ENCODE data around the gene GPR22. TPM values are rescaled to one million over a fixed set of nuclear protein-coding genes. Genes with fewer than 3 reads are reported as not detected.

GPR22 gene
- total and polyA plus RNA-seq, 2 of the 8 experiments (the other 6 are each of a cell fraction or from before 2014, with no cell fraction given), result 0.02 TPM; not detected in 1

GRCh38 chr7:107432261-107432660 is 37.6 kb upstream of the GPR22 start:
- no peak overlapping the region for H2AFZ ChIP-seq (ENCODE audit: low read length)
- H3K14ac ChIP-seq (ENCODE audit: insufficient read length), result no peak overlapping the region
- H2BK20ac ChIP-seq (ENCODE audit: low read length), result no peak overlapping the region
- no peak overlapping the region for H3K18ac ChIP-seq (ENCODE audit: extremely low read depth, low read length)
- H4K8ac ChIP-seq (ENCODE audit: extremely low read depth, insufficient read depth, low read length), result no peak overlapping the region
- no peaks in the 10 kb centered on the region; a peak in 2 of 4 replicates for H3K9me3 ChIP-seq (ENCODE audit: insufficient read depth in 2 of 2, low read depth in 1 of 2, low read length in 1 of 2)
- H3K79me1 ChIP-seq (ENCODE audit: low read depth, low read length), result no peaks in the 10 kb centered on the region
- H3K79me2 ChIP-seq (ENCODE audit: control insufficient read depth in 1 of 2, insufficient read depth in 2 of 2, low read length in 2 of 2), result no peaks in the 10 kb centered on the region
- H3K36me3 ChIP-seq (ENCODE audit: control insufficient read depth in 2 of 4, insufficient read depth in 4 of 4, low read length in 3 of 4), result no peaks in the 10 kb centered on the region
- no peak overlapping the region for H3K23ac ChIP-seq (ENCODE audit: insufficient read length)
- H3K4ac ChIP-seq (replicated peaks; ENCODE audit: insufficient read length, low read depth, low read length), result no peak overlapping the region
- DNase-seq (ENCODE audit: low read depth in 1 of 2, low spot score in 2 of 2), result no peak
- POLR2A ChIA-PET (ENCODE audit: partially characterized antibody), result no interaction called here
- no peak for TF ChIP-seq RFX5 (IDR thresholded peaks at IDR 0.05; ENCODE audit: borderline replicate concordance, low read depth, low read length)
- H3K56ac ChIP-seq (replicated peaks; ENCODE audit: insufficient read length, low read depth, low read length), result no peak overlapping the region
- peaks cover 0 to 3% of the 10 kb centered on the region in 2 experiments for H4K20me1 ChIP-seq (replicated peaks in 1 of 2; ENCODE audit: control insufficient read depth in 1 of 2, insufficient read depth in 2 of 2, low read length in 2 of 2)
- 87% methylated on average over 1 of the region's 1 CpG; no CpG with 5 or more reads in 1 of the 2 experiments for WGBS, 2 experiments (ENCODE audit: extremely low coverage in 1 of 2, insufficient coverage in 1 of 2, insufficient read length in 1 of 2, insufficient replicate concordance in 2 of 2, low coverage in 1 of 2, low lambda C conversion rate in 2 of 2, missing lambda C conversion rate in 1 of 2)
- H2BK12ac ChIP-seq (ENCODE audit: low read depth, low read length), result no peak overlapping the region
- no peaks in the 10 kb centered on the region for H3K23me2 ChIP-seq (ENCODE audit: low read depth, low read length)
- no peak overlapping the region for H2AK5ac ChIP-seq (ENCODE audit: low read depth, low read length)
- CTCF ChIA-PET (ENCODE audit: partially characterized antibody), result no interaction called here
- no peak for FAIRE-seq
- H2BK5ac ChIP-seq (ENCODE audit: low read depth, low read length), result no peak overlapping the region
- no peak overlapping the region for H2BK120ac ChIP-seq (replicated peaks; ENCODE audit: low read depth, low read length)
- no peak overlapping the region for H3K4me2 ChIP-seq (ENCODE audit: insufficient read depth in 1 of 2, low read depth in 2 of 2, low read length in 2 of 2)
- no peak overlapping the region for H3K9ac ChIP-seq (replicated peaks in 1 of 4; ENCODE audit: extremely low read depth in 1 of 4, low read depth in 3 of 4, low read length in 3 of 4)
- H4K5ac ChIP-seq (ENCODE audit: insufficient read length, low read depth, low read length), result no peak overlapping the region
- no peak overlapping the region for H2BK15ac ChIP-seq (ENCODE audit: low read length)
- H3K4me1 ChIP-seq (replicated peaks in 1 of 4; ENCODE audit: control insufficient read depth in 3 of 4, insufficient read depth in 4 of 4, low read length in 3 of 4), result no peaks in the 10 kb centered on the region
- no peak overlapping the region for H3K27ac ChIP-seq (ENCODE audit: low read depth, low read length)
- H3K4me3 ChIP-seq (ENCODE audit: extremely low read depth in 1 of 4, insufficient read depth in 2 of 4, low read depth in 3 of 4, low read length in 4 of 4), result no peak overlapping the region
- no peaks in the 10 kb centered on the region for H3K27me3 ChIP-seq (replicated peaks in 1 of 4; ENCODE audit: control insufficient read depth in 3 of 4, extremely low read depth in 1 of 4, insufficient read depth in 3 of 4, low read length in 3 of 4)
- no peak overlapping the region for H4K91ac ChIP-seq (replicated peaks; ENCODE audit: insufficient read length, low read length)

Data from H1 (cell line).